ENCODE data around the gene SCT.

Gene SCT

DNA sequence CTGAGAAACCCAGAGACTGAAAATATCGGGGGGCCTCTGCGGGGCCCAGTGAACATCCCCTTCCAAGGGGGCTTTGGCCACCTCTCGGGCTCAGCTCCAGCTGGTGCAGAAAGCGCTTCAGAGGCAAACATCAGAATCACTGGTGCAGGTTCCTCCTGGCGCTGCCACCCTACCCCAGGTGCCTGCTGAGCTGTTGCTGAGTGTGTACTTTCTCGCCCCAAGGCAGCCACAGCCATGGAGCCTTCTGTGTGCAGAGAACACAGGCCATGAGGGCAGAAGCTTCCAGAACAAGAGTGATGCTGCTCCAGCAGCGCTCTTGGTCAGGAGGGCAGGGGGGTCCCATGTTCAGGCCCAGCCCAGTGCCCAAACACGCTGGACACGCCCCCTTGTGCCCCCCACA lies 16.4 kb upstream of the SCT start:
- Histone ChIP-seq H3K27me3 (ENCODE audit: control insufficient read depth, insufficient read depth, low read length) (peaks cover 26% of the 10 kb centered on the region), H3K27ac (ENCODE audit: low read length) (no peak overlapping the region), H3K36me3 (ENCODE audit: control insufficient read depth, low read depth, low read length) (peaks cover 5% of the 10 kb centered on the region), H3K4me1 (ENCODE audit: control insufficient read depth, low read depth, low read length) (peaks cover 8% of the 10 kb centered on the region), H3K9me3 (ENCODE audit: control insufficient read depth, low read depth, low read length) (no peaks in the 10 kb centered on the region), H3K9ac (ENCODE audit: low read length) (no peak overlapping the region), H3K4me3 (ENCODE audit: low read length) (no peak overlapping the region)

DNA sequence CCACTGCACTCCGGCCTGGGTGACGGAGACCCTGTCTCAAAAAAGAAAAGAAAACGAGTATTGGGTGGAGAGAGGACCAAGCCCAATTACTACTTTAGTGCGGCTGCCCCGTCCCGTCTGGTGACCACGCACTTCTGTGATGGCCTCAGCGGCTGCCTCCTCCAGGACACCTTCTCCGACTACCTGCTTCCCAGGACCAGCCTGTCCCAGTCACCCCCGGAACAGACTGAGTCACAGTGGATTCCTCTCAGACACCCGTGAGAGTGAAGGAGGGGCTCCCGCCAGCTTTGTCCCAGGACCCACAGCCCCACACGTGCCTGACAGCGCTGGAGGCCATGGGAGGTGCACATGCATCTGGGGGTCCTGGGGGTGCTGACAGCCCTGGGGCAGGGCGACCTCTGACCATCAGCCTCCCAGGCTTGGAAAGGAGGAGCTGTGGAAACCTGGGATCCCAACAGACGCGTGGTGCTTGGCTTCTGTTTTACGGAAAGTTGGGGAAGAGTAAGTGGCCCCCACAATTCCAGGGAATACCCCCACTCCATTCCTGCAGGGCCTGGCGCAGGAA lies 14.9 kb upstream of the SCT start:
- Histone ChIP-seq H3K4me1 (ENCODE audit: control insufficient read depth, low read depth, low read length) (peaks cover 8% of the 10 kb centered on the region), H3K9ac (ENCODE audit: low read length) (no peak overlapping the region), H3K9me3 (ENCODE audit: control insufficient read depth, low read depth, low read length) (no peaks in the 10 kb centered on the region), H3K4me3 (ENCODE audit: low read length) (no peak overlapping the region), H3K27ac (ENCODE audit: low read length) (no peak overlapping the region), H3K36me3 (ENCODE audit: control insufficient read depth, low read depth, low read length) (peaks cover 5% of the 10 kb centered on the region), H3K27me3 (ENCODE audit: control insufficient read depth, insufficient read depth, low read length) (peaks cover 40% of the 10 kb centered on the region)

DNA sequence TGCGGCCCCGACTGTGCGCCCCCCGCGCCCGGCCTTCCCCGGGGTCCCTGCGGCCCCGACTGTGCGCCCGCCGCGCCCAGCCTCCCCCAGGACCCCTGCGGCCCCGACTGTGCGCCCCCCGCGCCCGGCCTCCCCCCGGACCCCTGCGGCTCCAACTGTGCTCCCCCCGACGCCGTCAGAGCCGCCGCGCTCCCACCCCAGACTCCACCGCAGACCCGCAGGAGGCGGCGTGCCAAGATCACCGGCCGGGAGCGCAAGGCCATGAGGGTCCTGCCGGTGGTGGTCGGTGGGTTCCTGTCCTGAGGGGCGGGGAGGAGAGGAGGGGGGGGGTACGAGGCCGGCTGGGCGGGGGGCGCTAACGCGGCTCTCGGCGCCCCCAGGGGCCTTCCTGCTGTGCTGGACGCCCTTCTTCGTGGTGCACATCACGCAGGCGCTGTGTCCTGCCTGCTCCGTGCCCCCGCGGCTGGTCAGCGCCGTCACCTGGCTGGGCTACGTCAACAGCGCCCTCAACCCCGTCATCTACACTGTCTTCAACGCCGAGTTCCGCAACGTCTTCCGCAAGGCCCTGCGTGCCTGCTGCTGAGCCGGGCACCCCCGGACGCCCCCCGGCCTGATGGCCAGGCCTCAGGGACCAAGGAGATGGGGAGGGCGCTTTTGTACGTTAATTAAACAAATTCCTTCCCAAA lies 13.2 kb upstream of the SCT start:
- Histone ChIP-seq H3K27me3 (ENCODE audit: control insufficient read depth, insufficient read depth, low read length) (peaks cover 58% of the 10 kb centered on the region), H3K9me3 (ENCODE audit: control insufficient read depth, low read depth, low read length) (no peaks in the 10 kb centered on the region), H3K36me3 (ENCODE audit: control insufficient read depth, low read depth, low read length) (peaks cover 5% of the 10 kb centered on the region), H3K27ac (ENCODE audit: low read length) (no peak overlapping the region), H3K4me1 (ENCODE audit: control insufficient read depth, low read depth, low read length) (peaks cover 8% of the 10 kb centered on the region), H3K4me3 (ENCODE audit: low read length) (peak overlapping the region; percentile 5), H3K9ac (ENCODE audit: low read length) (no peak overlapping the region)

DNA sequence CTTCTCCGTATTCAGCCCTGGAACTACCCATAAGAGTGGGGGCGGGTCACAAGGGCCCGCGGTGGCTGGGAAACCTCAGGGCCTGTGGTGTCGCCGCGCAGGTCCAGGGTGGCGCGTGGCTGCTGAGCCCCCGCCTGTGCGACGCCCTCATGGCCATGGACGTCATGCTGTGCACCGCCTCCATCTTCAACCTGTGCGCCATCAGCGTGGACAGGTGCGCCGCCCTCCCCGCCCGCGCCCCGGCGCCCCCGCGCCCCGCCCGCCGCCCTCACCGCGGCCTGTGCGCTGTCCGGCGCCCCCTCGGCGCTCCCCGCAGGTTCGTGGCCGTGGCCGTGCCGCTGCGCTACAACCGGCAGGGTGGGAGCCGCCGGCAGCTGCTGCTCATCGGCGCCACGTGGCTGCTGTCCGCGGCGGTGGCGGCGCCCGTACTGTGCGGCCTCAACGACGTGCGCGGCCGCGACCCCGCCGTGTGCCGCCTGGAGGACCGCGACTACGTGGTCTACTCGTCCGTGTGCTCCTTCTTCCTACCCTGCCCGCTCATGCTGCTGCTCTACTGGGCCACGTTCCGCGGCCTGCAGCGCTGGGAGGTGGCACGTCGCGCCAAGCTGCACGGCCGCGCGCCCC lies 12.5 kb upstream of the SCT start:
- no peaks in the 10 kb centered on the region for H3K9me3 ChIP-seq (ENCODE audit: control insufficient read depth, low read depth, low read length)
- H3K4me1 ChIP-seq (ENCODE audit: control insufficient read depth, low read depth, low read length), result peaks cover 8% of the 10 kb centered on the region
- H3K27ac ChIP-seq (ENCODE audit: low read length), result peak overlapping the region; percentile 80
- peaks cover 65% of the 10 kb centered on the region for H3K27me3 ChIP-seq (ENCODE audit: control insufficient read depth, insufficient read depth, low read length)
- H3K36me3 ChIP-seq (ENCODE audit: control insufficient read depth, low read depth, low read length), result peaks cover 3% of the 10 kb centered on the region
- H3K4me3 ChIP-seq (ENCODE audit: low read length), result peak overlapping the region; percentile 54
- H3K9ac ChIP-seq (ENCODE audit: low read length), result peak overlapping the region; percentile 61

DNA sequence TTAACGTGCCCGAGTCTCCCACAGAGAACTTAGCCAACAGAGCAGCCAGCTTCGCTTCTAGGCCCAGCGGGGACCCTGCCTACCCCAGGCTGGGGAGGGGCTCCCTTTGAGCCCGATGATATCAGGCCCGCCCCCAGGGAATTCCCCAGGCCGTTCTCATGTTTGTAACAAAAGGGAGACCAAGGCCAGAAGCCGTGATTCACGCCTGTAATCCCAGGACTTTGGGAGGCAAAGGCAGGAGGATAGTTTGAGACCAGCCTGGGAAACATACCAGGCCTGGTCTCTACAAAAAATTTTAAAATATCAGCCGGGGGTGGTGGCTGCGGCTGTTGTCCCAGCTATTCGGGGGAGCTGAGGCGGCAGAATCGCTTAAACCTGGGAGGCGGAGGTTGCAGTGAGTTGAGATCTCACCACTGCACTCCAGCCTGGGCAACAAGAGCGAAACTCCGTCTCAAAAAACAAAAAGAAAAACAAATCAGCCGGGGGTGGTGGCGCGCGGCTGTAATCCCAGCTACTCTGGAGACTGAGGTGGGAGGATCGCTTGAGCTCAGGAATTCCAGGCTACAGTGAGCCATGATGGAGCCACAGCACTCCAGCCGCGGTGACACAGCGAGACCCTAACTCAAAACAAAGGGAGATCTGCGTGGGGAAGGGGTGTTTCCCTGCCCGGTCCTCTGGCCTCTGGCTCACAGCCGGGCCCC lies 11.8 kb upstream of the SCT start:
- Histone ChIP-seq H3K36me3 (ENCODE audit: control insufficient read depth, low read depth, low read length) (no peaks in the 10 kb centered on the region), H3K9me3 (ENCODE audit: control insufficient read depth, low read depth, low read length) (no peaks in the 10 kb centered on the region), H3K4me3 (ENCODE audit: low read length) (peak overlapping the region; percentile 54), H3K27ac (ENCODE audit: low read length) (peak overlapping the region; percentile 80), H3K27me3 (ENCODE audit: control insufficient read depth, insufficient read depth, low read length) (peaks cover 66% of the 10 kb centered on the region), H3K4me1 (ENCODE audit: control insufficient read depth, low read depth, low read length) (peaks cover 8% of the 10 kb centered on the region), H3K9ac (ENCODE audit: low read length) (peak overlapping the region; percentile 61)

DNA sequence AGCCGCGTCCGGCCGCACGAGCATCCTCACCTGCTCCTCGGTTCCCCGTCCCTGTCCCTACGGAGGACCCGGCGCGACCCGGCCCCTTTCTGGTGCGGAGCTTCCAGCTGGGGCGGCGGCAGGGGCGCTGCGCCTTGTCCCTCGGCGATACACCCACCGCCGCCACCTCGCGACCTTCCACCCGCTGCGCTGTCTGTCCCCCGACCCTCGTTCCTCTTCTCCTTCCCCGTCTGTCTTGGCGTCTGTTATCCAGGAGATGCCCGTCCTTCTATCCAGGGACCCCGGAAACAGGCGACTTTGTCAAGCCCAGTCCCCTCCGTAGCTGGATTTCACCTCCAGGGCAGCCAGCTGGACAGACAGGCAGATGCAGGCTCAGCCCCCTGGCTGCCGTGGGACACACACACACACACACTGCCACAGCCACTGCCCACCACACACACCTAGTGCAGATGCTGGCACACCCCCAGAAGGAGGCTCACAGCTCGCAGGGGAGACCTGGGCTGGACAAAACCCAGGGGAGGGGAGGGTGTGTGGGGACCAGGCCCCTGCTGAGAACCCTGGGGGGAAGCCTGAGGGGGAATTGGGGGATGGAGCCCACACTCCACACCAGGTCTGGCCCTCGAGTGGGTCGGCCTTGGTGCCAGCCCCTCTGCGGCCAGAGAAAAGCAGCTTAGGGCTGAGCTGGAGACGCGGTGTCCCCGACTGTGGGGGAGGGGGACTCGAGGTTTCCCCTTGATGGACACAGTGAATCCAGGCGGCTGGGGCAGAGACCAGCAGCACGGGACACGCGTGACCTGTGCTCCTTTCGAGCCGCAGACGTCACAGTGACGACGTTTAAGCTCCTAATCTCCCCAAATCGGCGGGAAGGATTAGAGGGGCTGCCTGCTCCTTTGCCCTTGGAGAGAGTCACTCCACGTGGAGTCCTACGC lies 10.9 kb upstream of the SCT start:
- no peaks in the 10 kb centered on the region for H3K9me3 ChIP-seq (ENCODE audit: control insufficient read depth, low read depth, low read length)
- H3K27me3 ChIP-seq (ENCODE audit: control insufficient read depth, insufficient read depth, low read length), result peaks cover 66% of the 10 kb centered on the region
- H3K27ac ChIP-seq (ENCODE audit: low read length), result no peak overlapping the region
- H3K36me3 ChIP-seq (ENCODE audit: control insufficient read depth, low read depth, low read length), result no peaks in the 10 kb centered on the region
- peak overlapping the region; percentile 54 for H3K4me3 ChIP-seq (ENCODE audit: low read length)
- peaks cover 8% of the 10 kb centered on the region for H3K4me1 ChIP-seq (ENCODE audit: control insufficient read depth, low read depth, low read length)
- peak overlapping the region; percentile 61 for H3K9ac ChIP-seq (ENCODE audit: low read length)

DNA sequence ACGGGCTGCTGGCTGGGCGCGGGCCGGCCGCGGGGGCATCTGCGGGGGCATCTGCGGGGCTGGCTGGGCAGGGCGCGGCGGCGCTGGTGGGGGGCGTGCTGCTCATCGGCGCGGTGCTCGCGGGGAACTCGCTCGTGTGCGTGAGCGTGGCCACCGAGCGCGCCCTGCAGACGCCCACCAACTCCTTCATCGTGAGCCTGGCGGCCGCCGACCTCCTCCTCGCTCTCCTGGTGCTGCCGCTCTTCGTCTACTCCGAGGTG lies 10.3 kb upstream of the SCT start:
- Histone ChIP-seq H3K4me1 (ENCODE audit: control insufficient read depth, low read depth, low read length) (peaks cover 8% of the 10 kb centered on the region), H3K4me3 (ENCODE audit: low read length) (peak overlapping the region; percentile 54), H3K27me3 (ENCODE audit: control insufficient read depth, insufficient read depth, low read length) (peaks cover 66% of the 10 kb centered on the region), H3K9me3 (ENCODE audit: control insufficient read depth, low read depth, low read length) (no peaks in the 10 kb centered on the region), H3K36me3 (ENCODE audit: control insufficient read depth, low read depth, low read length) (no peaks in the 10 kb centered on the region), H3K27ac (ENCODE audit: low read length) (no peak overlapping the region), H3K9ac (ENCODE audit: low read length) (no peak overlapping the region)

DNA sequence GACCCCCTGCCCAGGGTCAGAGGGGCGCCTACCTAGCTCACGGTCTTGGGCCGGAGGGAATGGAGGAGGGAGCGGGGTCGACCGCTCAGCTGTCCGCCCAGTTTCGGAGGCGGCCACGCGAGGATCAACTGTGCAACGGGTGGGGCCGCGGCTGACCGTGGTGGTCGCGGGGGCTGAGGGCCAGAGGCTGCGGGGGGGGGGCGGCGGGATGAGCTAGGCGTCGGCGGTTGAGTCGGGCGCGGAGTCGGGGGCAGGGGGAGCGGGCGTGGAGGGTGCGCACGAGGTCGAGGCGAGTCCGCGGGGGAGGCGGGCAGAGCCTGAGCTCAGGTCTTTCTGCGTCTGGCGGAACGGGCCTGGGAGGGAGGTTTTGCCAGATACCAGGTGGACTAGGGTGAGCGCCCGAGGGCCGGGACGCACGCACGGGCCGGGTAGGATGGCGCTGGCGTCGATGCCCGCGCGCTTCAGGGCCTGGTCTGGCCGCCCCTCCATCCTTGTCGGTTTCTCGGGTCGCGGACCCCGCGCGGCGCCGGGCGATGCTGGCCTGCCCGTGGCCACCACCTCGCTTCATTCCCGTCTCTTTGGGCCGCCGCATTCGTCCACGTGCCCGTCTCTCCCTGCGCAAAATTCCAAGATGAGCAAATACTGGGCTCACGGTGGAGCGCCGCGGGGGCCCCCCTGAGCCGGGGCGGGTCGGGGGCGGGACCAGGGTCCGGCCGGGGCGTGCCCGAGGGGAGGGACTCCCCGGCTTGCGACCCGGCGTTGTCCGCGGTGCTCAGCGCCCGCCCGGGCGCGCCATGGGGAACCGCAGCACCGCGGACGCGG lies 9.7 kb upstream of the SCT start, which contains the start of gene DRD4:
TSS of gene DRD4 (plus strand) at position 759 of the 822 bp plus-strand sequence. CDS start at position 795, 36 bp downstream.
- Histone ChIP-seq H3K4me1 (ENCODE audit: control insufficient read depth, low read depth, low read length) (peaks cover 8% of the 10 kb centered on the region), H3K4me3 (ENCODE audit: low read length) (peak within 1 kb of the TSS; percentile 54), H3K9ac (ENCODE audit: low read length) (peak within 1 kb of the TSS; percentile 61), H3K27me3 (ENCODE audit: control insufficient read depth, insufficient read depth, low read length) (peaks cover 66% of the 10 kb centered on the region), H3K27ac (ENCODE audit: low read length) (no peak within 1 kb of the TSS), H3K36me3 (ENCODE audit: control insufficient read depth, low read depth, low read length) (no peaks in the 10 kb centered on the region), H3K9me3 (ENCODE audit: control insufficient read depth, low read depth, low read length) (no peaks in the 10 kb centered on the region)

DNA sequence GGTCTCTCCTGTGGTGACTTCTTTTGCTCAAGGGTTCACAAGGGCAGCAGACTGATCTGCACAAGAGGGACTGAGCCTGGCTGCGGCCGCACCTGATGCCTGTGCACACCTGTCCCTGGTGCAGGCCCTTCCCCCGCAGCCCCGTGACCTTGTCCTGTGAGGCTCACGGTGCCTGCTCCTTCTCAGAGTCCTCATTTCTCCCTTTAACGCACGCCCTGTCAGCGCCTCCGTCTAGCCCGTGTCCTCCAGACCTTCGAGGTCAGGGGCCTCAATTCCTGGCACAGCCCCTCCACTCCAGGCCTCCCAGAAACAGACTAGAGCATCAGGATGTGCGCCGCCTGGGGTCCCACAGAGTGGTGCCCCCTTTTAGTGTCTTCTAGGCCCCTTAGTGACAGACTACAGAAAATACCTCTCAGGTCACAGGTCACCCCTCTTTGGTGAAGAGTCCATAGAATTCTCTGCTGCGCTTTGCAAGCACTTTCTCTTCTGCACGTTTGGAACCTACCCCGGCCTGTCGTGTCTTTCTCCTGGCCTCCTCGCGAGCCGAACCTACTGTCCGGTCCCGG lies 9.0 kb upstream of the SCT start:
- no peak overlapping the region for H3K27ac ChIP-seq (ENCODE audit: low read length)
- peaks cover 8% of the 10 kb centered on the region for H3K4me1 ChIP-seq (ENCODE audit: control insufficient read depth, low read depth, low read length)
- peaks cover 61% of the 10 kb centered on the region for H3K27me3 ChIP-seq (ENCODE audit: control insufficient read depth, insufficient read depth, low read length)
- H3K36me3 ChIP-seq (ENCODE audit: control insufficient read depth, low read depth, low read length), result no peaks in the 10 kb centered on the region
- no peak overlapping the region for H3K4me3 ChIP-seq (ENCODE audit: low read length)
- H3K9me3 ChIP-seq (ENCODE audit: control insufficient read depth, low read depth, low read length), result no peaks in the 10 kb centered on the region
- no peak overlapping the region for H3K9ac ChIP-seq (ENCODE audit: low read length)

DNA sequence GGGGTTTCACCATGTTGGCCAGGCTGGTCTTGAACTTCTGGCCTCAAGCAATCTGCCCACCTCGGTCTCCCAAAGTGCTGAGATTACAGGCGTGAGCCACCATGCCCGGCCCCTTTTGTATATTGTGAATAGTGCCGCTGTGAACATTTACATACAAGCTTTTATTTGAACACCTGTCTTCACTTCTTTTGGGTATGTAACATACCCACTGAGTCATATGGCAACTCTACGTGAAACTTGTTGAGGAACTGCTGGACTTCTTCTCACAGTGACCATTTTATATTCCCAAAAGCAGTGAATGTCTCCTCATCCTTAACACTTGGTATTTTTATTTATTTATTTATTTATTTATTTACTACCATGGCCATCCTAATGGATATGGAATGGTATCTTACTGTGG lies 3.9 kb upstream of the SCT start:
- Histone ChIP-seq H3K9ac (ENCODE audit: low read length) (no peak overlapping the region), H3K9me3 (ENCODE audit: control insufficient read depth, low read depth, low read length) (no peaks in the 10 kb centered on the region), H3K27me3 (ENCODE audit: control insufficient read depth, insufficient read depth, low read length) (peaks cover 47% of the 10 kb centered on the region), H3K27ac (ENCODE audit: low read length) (no peak overlapping the region), H3K36me3 (ENCODE audit: control insufficient read depth, low read depth, low read length) (no peaks in the 10 kb centered on the region), H3K4me3 (ENCODE audit: low read length) (no peak overlapping the region), H3K4me1 (ENCODE audit: control insufficient read depth, low read depth, low read length) (no peaks in the 10 kb centered on the region)
